Stimulated activated CD8-positive, alpha-beta memory T cell treated with anti-CD3 and anti-CD28 coated beads, Interleukin-15, amount 100 ng/mL, for 48 hours (primary cell): ENCODE results near the gene HID1.
"Not testable (repeated sequence)": the region's sequence is repeated elsewhere in the genome, so short reads cannot be mapped to it uniquely, and the experiment has no call there.

Experiments used
- DNase-seq, 2 donors: peaks; one replicate each; pipeline ENCODE4 v3.0.0-alpha.2; 2020; ENCODE audit warnings: low read depth in 2 of 2

Gene HID1

GRCh38 chr17:74972107-74972972 is at the start of gene HID1:
Gene HID1, minus strand, starts transcription at chr17:74972759. Its CDS starts 103 bp downstream, at chr17:74972656.
- DNase-seq, result peak; percentile 56 to 69

GRCh38 chr17:75020331-75021110 is 48.0 kb upstream of the HID1 start:
- no peak for DNase-seq

GRCh38 chr17:75019710-75020109 is 47.2 kb upstream of the HID1 start:
- DNase-seq, result no peak

GRCh38 chr17:75019146-75019545 is 46.6 kb upstream of the HID1 start:
- no peak for DNase-seq

- DNase-seq, result no peak
Measured at GRCh38 chr17:75013092-75013559, 40.6 kb upstream of the HID1 start.

GRCh38 chr17:75012346-75013091 is 40.0 kb upstream of the HID1 start, which contains the start of gene MRPL58:
Gene MRPL58, plus strand, starts transcription at chr17:75012670. Its CDS starts 17 bp downstream, at chr17:75012687.
- DNase-seq, result peak; percentile 79 to 80

GRCh38 chr17:75012096-75012345 is 39.5 kb upstream of the HID1 start:
- no peak for DNase-seq

GRCh38 chr17:75011401-75012095 is 39.0 kb upstream of the HID1 start:
- DNase-seq, result no peak

- DNase-seq, result no peak
Measured at GRCh38 chr17:75010683-75011400, 38.3 kb upstream of the HID1 start.

- DNase-seq, result no peak
Measured at GRCh38 chr17:75009139-75009724, 36.7 kb upstream of the HID1 start.

GRCh38 chr17:75008373-75008772 is 35.8 kb upstream of the HID1 start:
- DNase-seq, result no peak

GRCh38 chr17:75006653-75007052 is 34.1 kb upstream of the HID1 start:
- DNase-seq, result no peak

GRCh38 chr17:75006084-75006483 is 33.5 kb upstream of the HID1 start:
- not testable (repeated sequence) for DNase-seq

GRCh38 chr17:75005291-75005690 is 32.7 kb upstream of the HID1 start:
- DNase-seq, result no peak

GRCh38 chr17:75004371-75004770 is 31.8 kb upstream of the HID1 start:
- DNase-seq, result no peak

- no peak for DNase-seq
Measured at GRCh38 chr17:75003957-75004355, 31.4 kb upstream of the HID1 start.

- no peak for DNase-seq
Measured at GRCh38 chr17:75003070-75003956, 30.8 kb upstream of the HID1 start.

- no peak for DNase-seq
Measured at GRCh38 chr17:75001915-75002843, 29.6 kb upstream of the HID1 start.
